DMS114 treated with DMSO at 0.1 percent for 48 hours (cell line): ENCODE data around the gene PIGB.
"Not testable (repeated sequence)": the region's sequence is repeated elsewhere in the genome, so short reads cannot be mapped to it uniquely, and the experiment has no call there.

Experiments used
- DNase-seq: peaks from one replicate; lab custom pipeline; 2025; ENCODE audit not compliant: unreplicated experiment; lab: John Stamatoyannopoulos, UW

PIGB gene

GRCh38 chr15:55297315-55297714 is 21.7 kb upstream of the PIGB start:
- DNase-seq = no peak

GRCh38 chr15:55302801-55303200 is 16.2 kb upstream of the PIGB start:
- not testable (repeated sequence) for DNase-seq

- no peak for DNase-seq
These were observed 665 bp downstream of the PIGB start for GRCh38 chr15:55319537-55320237.

- DNase-seq = peak; percentile 16
These were observed 1.2 kb downstream of the PIGB start for GRCh38 chr15:55320238-55320550.

GRCh38 chr15:55320963-55321362 is 1.9 kb downstream of the PIGB start:
- no peak for DNase-seq

- DNase-seq = no peak
These were observed 3.4 kb downstream of the PIGB start for GRCh38 chr15:55322467-55322866.

- DNase-seq = no peak
These were observed 8.4 kb downstream of the PIGB start for GRCh38 chr15:55327387-55327786.

- DNase-seq = no peak
These were observed 15.3 kb downstream of the PIGB start for GRCh38 chr15:55334371-55334770.

- DNase-seq = no peak
These were observed 16.0 kb downstream of the PIGB start for GRCh38 chr15:55334997-55335396.

- no peak for DNase-seq
These were observed 18.1 kb downstream of the PIGB start for GRCh38 chr15:55337160-55337559.

- DNase-seq = no peak
These were observed 24.1 kb downstream of the PIGB start for GRCh38 chr15:55343168-55343567.

GRCh38 chr15:55344206-55344605 is 25.2 kb downstream of the PIGB start:
- DNase-seq = no peak

- no peak for DNase-seq
These were observed 29.3 kb downstream of the PIGB start for GRCh38 chr15:55348281-55348778.

GRCh38 chr15:55349282-55349681 is 30.3 kb downstream of the PIGB start:
- no peak for DNase-seq

GRCh38 chr15:55353025-55353424 is 34.0 kb downstream of the PIGB start:
- no peak for DNase-seq

- DNase-seq = no peak
These were observed 38.1 kb downstream of the PIGB start for GRCh38 chr15:55356985-55357585.

- DNase-seq = no peak
These were observed 38.8 kb downstream of the PIGB start for GRCh38 chr15:55357774-55358173.

- no peak for DNase-seq
These were observed 39.4 kb downstream of the PIGB start for GRCh38 chr15:55358471-55358870.

- DNase-seq = no peak
These were observed 41.2 kb downstream of the PIGB start for GRCh38 chr15:55360256-55360655.

GRCh38 chr15:55361048-55361447 is 42.0 kb downstream of the PIGB start:
- no peak for DNase-seq

GRCh38 chr15:55362641-55363040 is 43.6 kb downstream of the PIGB start:
- DNase-seq = no peak

- DNase-seq = no peak
These were observed 48.0 kb downstream of the PIGB start for GRCh38 chr15:55366981-55367380.
